Measurements from ENCODE around the gene THAP8. TPM values are rescaled to one million over a fixed set of nuclear protein-coding genes. Genes with fewer than 3 reads are reported as not detected.

The THAP8 gene
- total and polyA plus RNA-seq, 2 of the 13 experiments (the other 11 are each of a cell fraction or from before 2014, with no cell fraction given): 1.7 to 3.7 TPM

GRCh38 chr19:36014012-36014924, 39.8 kb downstream of the THAP8 start, which contains the start of gene ALKBH6 (continued):
- peak; percentile 76; the same call in 1 of the 2 replicates for TF ChIP-seq ZNF784 (CRISPR knock-in tag; IDR thresholded peaks at IDR 0.05; ENCODE audit: borderline replicate concordance)
- TF ChIP-seq FLYWCH1 (CRISPR knock-in tag; IDR thresholded peaks at IDR 0.05): 0 out of 2 replicates have a peak, but pooled peaks have one; percentile 49
- TF ChIP-seq RARA (CRISPR knock-in tag; IDR thresholded peaks at IDR 0.05): no peak
- peak; percentile 85 for TF ChIP-seq ZNF501 (CRISPR knock-in tag; IDR thresholded peaks at IDR 0.05)
- TF ChIP-seq KAT8 (CRISPR knock-in tag; IDR thresholded peaks at IDR 0.05): peak; percentile 56; the same call in 1 of the 2 replicates
- peak; percentile 94 for TF ChIP-seq SAP130 (CRISPR knock-in tag; IDR thresholded peaks at IDR 0.05; ENCODE audit: low read depth)
- peak; percentile 14; the same call in 1 of the 2 replicates for TF ChIP-seq RFXAP (CRISPR knock-in tag; IDR thresholded peaks at IDR 0.05; ENCODE audit: borderline replicate concordance)
- TF ChIP-seq ZFP1 (CRISPR knock-in tag; IDR thresholded peaks at IDR 0.05): no peak
- TF ChIP-seq, protein P1, sequence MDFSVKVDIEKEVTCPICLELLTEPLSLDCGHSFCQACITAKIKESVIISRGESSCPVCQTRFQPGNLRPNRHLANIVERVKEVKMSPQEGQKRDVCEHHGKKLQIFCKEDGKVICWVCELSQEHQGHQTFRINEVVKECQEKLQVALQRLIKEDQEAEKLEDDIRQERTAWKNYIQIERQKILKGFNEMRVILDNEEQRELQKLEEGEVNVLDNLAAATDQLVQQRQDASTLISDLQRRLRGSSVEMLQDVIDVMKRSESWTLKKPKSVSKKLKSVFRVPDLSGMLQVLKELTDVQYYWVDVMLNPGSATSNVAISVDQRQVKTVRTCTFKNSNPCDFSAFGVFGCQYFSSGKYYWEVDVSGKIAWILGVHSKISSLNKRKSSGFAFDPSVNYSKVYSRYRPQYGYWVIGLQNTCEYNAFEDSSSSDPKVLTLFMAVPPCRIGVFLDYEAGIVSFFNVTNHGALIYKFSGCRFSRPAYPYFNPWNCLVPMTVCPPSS (IDR thresholded peaks at IDR 0.05): no peak
- TF ChIP-seq GATAD2A (CRISPR knock-in tag; IDR thresholded peaks at IDR 0.05): 0 out of 2 replicates have a peak, but pooled peaks have one; percentile 15
- TF ChIP-seq, protein P2, sequence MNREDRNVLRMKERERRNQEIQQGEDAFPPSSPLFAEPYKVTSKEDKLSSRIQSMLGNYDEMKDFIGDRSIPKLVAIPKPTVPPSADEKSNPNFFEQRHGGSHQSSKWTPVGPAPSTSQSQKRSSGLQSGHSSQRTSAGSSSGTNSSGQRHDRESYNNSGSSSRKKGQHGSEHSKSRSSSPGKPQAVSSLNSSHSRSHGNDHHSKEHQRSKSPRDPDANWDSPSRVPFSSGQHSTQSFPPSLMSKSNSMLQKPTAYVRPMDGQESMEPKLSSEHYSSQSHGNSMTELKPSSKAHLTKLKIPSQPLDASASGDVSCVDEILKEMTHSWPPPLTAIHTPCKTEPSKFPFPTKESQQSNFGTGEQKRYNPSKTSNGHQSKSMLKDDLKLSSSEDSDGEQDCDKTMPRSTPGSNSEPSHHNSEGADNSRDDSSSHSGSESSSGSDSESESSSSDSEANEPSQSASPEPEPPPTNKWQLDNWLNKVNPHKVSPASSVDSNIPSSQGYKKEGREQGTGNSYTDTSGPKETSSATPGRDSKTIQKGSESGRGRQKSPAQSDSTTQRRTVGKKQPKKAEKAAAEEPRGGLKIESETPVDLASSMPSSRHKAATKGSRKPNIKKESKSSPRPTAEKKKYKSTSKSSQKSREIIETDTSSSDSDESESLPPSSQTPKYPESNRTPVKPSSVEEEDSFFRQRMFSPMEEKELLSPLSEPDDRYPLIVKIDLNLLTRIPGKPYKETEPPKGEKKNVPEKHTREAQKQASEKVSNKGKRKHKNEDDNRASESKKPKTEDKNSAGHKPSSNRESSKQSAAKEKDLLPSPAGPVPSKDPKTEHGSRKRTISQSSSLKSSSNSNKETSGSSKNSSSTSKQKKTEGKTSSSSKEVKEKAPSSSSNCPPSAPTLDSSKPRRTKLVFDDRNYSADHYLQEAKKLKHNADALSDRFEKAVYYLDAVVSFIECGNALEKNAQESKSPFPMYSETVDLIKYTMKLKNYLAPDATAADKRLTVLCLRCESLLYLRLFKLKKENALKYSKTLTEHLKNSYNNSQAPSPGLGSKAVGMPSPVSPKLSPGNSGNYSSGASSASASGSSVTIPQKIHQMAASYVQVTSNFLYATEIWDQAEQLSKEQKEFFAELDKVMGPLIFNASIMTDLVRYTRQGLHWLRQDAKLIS (CRISPR knock-in tag; IDR thresholded peaks at IDR 0.05): no peak
- TF ChIP-seq XRCC5 (optimal IDR thresholded peaks at IDR 0.05; ENCODE audit: low read length): peak; percentile 26
- TF ChIP-seq ZBTB33 (CRISPR knock-in tag; IDR thresholded peaks at IDR 0.05): 0 out of 2 replicates have a peak, but pooled peaks have one; percentile 18
- TF ChIP-seq ZNF878 (CRISPR knock-in tag; IDR thresholded peaks at IDR 0.05): no peak
- TF ChIP-seq CREM (IDR thresholded peaks at IDR 0.05): peak; percentile 77
- TF ChIP-seq CREM (CRISPR knock-in tag; IDR thresholded peaks at IDR 0.05): no peak
- TF ChIP-seq ZNF329 (CRISPR knock-in tag; IDR thresholded peaks at IDR 0.05; ENCODE audit: low read depth): no peak
- TF ChIP-seq KLF11 (CRISPR knock-in tag; IDR thresholded peaks at IDR 0.05): peak; percentile 41; the same call in 1 of the 2 replicates
- no peak for TF ChIP-seq ZNF230 (CRISPR knock-in tag; IDR thresholded peaks at IDR 0.05)
- no peak for TF ChIP-seq SP1 (IDR thresholded peaks at IDR 0.05)
- TF ChIP-seq SP1 (CRISPR knock-in tag; IDR thresholded peaks at IDR 0.05): peak; percentile 90
- no peak for TF ChIP-seq ERF (CRISPR knock-in tag; IDR thresholded peaks at IDR 0.05)
